ENCODE results near the gene SOX18. TPM values are rescaled to one million over a fixed set of nuclear protein-coding genes. Genes with fewer than 3 reads are reported as not detected.

Gene SOX18
- total RNA-seq, 4 donors from 2014 or later: 7.5 to 16.9 (median 10.6) TPM

- intact Hi-C loops (cut with DNase I): no loop called here
- Histone ChIP-seq H3K4me1 (no peaks in the 10 kb centered on the region), H3K27me3 (no peaks in the 10 kb centered on the region), H3K4me3 (replicated peaks in 1 of 3) (no peak overlapping the region), H3K9me3 (no peaks in the 10 kb centered on the region), H3K36me3 (peaks cover 67 to 76% of the 10 kb centered on the region in 2 donors), H3K27ac (no peak overlapping the region)
- TF ChIP-seq CTCF (IDR thresholded peaks at IDR 0.05): no peak
- no peak for TF ChIP-seq POLR2A (IDR thresholded peaks at IDR 0.05)
- DNase-seq: no peak
- 86 to 89% methylated on average over 12 to 17 of the region's 20 CpGs for WGBS, 2 donors
These were observed 18.9 kb downstream of the SOX18 start for GRCh38 chr20:64030371-64031134.

GRCh38 chr20:64029293-64030117 lies 19.9 kb downstream of the SOX18 start:
- Histone ChIP-seq H3K27me3 (no peaks in the 10 kb centered on the region), H3K36me3 (peaks cover 78 to 87% of the 10 kb centered on the region in 2 donors), H3K9me3 (no peaks in the 10 kb centered on the region), H3K4me3 (replicated peaks in 1 of 3) (no peak overlapping the region), H3K27ac (no peak overlapping the region), H3K4me1 (no peaks in the 10 kb centered on the region)
- 93 to 94% methylated on average over 18 to 31 of the region's 38 CpGs for WGBS, 2 donors
- intact Hi-C loops (cut with DNase I): no loop called here
- DNase-seq: no peak
- TF ChIP-seq POLR2A (IDR thresholded peaks at IDR 0.05) (no peak), CTCF (IDR thresholded peaks at IDR 0.05) (no peak)

- Histone ChIP-seq H3K4me3 (replicated peaks in 1 of 3) (no peak overlapping the region), H3K36me3 (peaks cover 81 to 91% of the 10 kb centered on the region in 2 donors), H3K4me1 (no peaks in the 10 kb centered on the region), H3K9me3 (no peaks in the 10 kb centered on the region), H3K27ac (no peak overlapping the region), H3K27me3 (no peaks in the 10 kb centered on the region)
- DNase-seq: no peak
- TF ChIP-seq CTCF (IDR thresholded peaks at IDR 0.05): no peak
- TF ChIP-seq POLR2A (IDR thresholded peaks at IDR 0.05): no peak
- intact Hi-C loops (cut with DNase I): no loop called here
- 96% methylated on average over 10 to 15 of the region's 24 CpGs for WGBS, 2 donors
These were observed 21.3 kb downstream of the SOX18 start for GRCh38 chr20:64027981-64028685.

DNA sequence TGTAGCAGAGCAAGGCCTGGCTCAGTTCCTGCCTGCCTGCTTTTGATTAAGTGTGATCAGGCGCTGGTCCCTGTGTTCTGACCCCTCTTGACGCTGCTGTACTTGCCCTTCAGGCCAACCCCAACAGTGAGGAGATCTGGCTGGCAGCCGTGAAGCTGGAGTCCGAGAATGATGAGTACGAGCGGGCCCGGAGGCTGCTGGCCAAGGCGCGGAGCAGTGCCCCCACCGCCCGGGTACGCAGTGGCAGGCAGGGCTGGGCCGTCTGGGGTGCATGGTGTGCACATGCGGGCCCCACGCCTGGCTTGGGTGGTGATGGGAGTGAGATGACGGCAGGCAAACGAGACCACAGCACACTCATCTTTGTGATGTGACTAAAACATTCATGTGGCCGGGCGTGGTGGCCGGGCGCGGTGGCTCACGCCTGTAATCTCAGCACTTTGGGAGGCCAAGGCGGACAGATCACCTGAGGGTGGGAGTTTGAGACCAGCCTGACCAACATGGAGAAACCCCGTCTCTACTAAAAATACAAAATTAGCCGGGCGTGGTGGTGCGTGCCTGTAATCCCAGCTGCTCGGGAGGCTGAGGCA lies 23.5 kb downstream of the SOX18 start:
- Histone ChIP-seq H3K9me3 (no peaks in the 10 kb centered on the region), H3K36me3 (peaks cover 86 to 88% of the 10 kb centered on the region in 2 donors), H3K27me3 (no peaks in the 10 kb centered on the region), H3K4me3 (replicated peaks in 1 of 3) (no peak overlapping the region), H3K4me1 (no peaks in the 10 kb centered on the region), H3K27ac (no peak overlapping the region)
- DNase-seq: no peak
- no peak for TF ChIP-seq CTCF (IDR thresholded peaks at IDR 0.05)
- no peak for TF ChIP-seq POLR2A (IDR thresholded peaks at IDR 0.05)
- 95 to 96% methylated on average over 21 to 29 of the region's 29 CpGs for WGBS, 2 donors
- intact Hi-C loops (cut with DNase I): no loop called here

Data from thyroid gland (tissue), 4 donors.